Keratinocyte (primary cell): ENCODE results near the gene BBS1.

Experiments
- CTCF ChIP-seq, 3 experiments: IDR thresholded peaks in 1 of 3; conservative IDR thresholded peaks in 1 of 3; optimal IDR thresholded peaks in 1 of 3; 2 replicates in 2 of 3; 3 replicates in 1 of 3; pipeline versions ENCODE3 to v1.5.1; 2011; ENCODE audit warnings: low read length in 3 of 3, mild to moderate bottlenecking in 3 of 3, moderate library complexity in 2 of 3, control low read depth in 1 of 3, inconsistent platforms in 1 of 3; ENCODE audit not compliant: insufficient read depth in 2 of 3; ENCODE audit errors: extremely low read depth in 1 of 3
- EZH2 ChIP-seq: IDR thresholded peaks from one replicate; pipeline ENCODE4 v1.6.1; 2012; ENCODE audit warnings: inconsistent platforms, mild to moderate bottlenecking, low read length, moderate library complexity

GRCh38 chr11:66524304-66525040 is 14.0 kb downstream of the BBS1 start:
- TF ChIP-seq CTCF (optimal IDR thresholded peaks at IDR 0.05 in 1 of 3, IDR thresholded peaks at IDR 0.05 in 1 of 3, conservative IDR thresholded peaks at IDR 0.05 in 1 of 3; ENCODE audit: extremely low read depth in 1 of 3, insufficient read depth in 2 of 3, low read length in 3 of 3) (no peak), EZH2 (no peak)
